BE2C (cell line): ENCODE data around the gene ITGB8.

Experiments used
- DNase-seq: peaks from one replicate; pipeline ENCODE4 v3.0.0-alpha.2; 2020
- H3K27me3 ChIP-seq: fragments of 250-450 bp; sonication (Bioruptor Pico); 2 replicates; pipeline ENCODE4 v1.5.1; 2020; ENCODE audit warnings: mild to moderate bottlenecking
- H3K36me3 ChIP-seq: fragments of 250-450 bp; sonication (Bioruptor Pico); 2 replicates; pipeline ENCODE4 v1.5.1; 2020; ENCODE audit warnings: mild to moderate bottlenecking
- H3K4me1 ChIP-seq: fragments of 250-450 bp; sonication (Bioruptor Pico); 2 replicates; pipeline ENCODE4 v1.5.1; 2020
- H3K4me3 ChIP-seq: 2 replicates; pipeline ENCODE4 v1.5.1; 2011; ENCODE audit warnings: low read depth, low read length
- H3K9me3 ChIP-seq: fragments of 250-450 bp; sonication (Bioruptor Pico); 2 replicates; pipeline ENCODE4 v1.5.1; 2020
- TF ChIP-seq, protein P1 (sequence below): IDR thresholded peaks from 2 replicates; pipeline ENCODE4 v1.5.1; 2012; ENCODE audit warnings: mild to moderate bottlenecking, low read depth, low read length

The ITGB8 gene

DNA sequence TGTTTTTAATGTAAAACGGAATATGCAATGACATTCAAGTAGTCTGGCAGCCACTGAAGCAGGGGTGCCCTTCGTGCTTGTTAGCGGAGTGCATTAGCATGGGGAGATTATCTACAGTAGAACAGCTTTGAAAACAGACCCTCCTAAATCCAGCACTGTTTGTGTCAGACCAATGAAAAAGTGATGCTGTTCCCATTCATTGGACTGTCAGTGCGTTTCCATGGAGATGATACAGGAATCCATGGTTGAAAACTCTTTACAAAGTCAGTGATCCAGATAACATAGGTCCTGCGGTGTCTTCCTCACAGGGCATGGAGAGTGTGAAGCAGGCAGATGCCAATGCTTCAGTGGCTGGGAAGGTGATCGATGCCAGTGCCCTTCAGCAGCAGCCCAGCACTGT, 73.6 kb downstream of the ITGB8 start:
- H3K27me3 ChIP-seq: no peaks in the 10 kb centered on the region
- H3K36me3 ChIP-seq: no peaks in the 10 kb centered on the region
- peaks cover 35% of the 10 kb centered on the region for H3K4me1 ChIP-seq
- peak; percentile 8 for DNase-seq
- no peak overlapping the region for H3K4me3 ChIP-seq
- TF ChIP-seq, protein P1, sequence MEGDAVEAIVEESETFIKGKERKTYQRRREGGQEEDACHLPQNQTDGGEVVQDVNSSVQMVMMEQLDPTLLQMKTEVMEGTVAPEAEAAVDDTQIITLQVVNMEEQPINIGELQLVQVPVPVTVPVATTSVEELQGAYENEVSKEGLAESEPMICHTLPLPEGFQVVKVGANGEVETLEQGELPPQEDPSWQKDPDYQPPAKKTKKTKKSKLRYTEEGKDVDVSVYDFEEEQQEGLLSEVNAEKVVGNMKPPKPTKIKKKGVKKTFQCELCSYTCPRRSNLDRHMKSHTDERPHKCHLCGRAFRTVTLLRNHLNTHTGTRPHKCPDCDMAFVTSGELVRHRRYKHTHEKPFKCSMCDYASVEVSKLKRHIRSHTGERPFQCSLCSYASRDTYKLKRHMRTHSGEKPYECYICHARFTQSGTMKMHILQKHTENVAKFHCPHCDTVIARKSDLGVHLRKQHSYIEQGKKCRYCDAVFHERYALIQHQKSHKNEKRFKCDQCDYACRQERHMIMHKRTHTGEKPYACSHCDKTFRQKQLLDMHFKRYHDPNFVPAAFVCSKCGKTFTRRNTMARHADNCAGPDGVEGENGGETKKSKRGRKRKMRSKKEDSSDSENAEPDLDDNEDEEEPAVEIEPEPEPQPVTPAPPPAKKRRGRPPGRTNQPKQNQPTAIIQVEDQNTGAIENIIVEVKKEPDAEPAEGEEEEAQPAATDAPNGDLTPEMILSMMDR: no peak
- H3K9me3 ChIP-seq: no peaks in the 10 kb centered on the region

DNA sequence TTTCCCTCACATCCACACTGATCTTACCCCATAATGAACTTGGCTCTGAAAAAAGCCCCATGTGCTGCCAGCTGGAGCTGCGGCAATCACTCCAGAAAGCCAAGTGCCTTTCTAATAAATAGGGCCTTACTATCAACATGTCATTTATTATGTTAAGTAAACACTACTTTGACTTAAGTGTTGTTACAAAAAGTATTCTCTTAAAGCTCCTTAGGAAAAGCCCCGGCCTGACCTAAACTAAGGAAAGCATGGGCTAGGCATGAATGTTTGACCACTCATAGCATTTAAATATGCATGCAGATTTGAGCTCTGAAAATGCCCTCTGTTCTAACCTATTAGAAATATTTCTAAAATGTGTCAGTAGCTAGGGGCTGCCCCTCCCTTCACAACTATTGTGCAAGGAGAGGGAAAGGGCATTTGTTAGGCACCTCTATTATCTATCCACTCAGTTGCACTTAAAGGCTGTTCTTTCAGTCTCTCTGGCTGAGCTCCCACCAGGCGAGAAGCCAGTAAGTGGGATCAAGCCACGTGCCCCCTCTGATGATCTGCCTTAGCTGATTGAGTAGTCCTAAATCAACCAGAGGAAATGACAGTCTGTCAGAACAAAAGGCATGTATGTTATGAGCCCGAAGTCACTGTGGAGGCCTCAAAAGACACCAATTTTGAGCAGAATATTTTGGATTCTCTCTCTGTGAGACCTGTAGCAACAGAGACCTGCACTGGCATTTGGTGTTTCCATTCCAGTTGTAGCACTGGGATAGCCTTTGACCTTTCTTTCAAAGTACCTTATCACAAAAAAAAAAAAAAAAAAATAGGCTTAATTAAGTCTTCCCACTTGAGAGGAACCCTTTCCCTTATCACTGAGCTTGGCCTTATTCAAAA, 77.1 kb downstream of the ITGB8 start:
- Histone ChIP-seq H3K9me3 (no peaks in the 10 kb centered on the region), H3K27me3 (no peaks in the 10 kb centered on the region), H3K36me3 (no peaks in the 10 kb centered on the region), H3K4me3 (no peak overlapping the region), H3K4me1 (peaks cover 34% of the 10 kb centered on the region)
- DNase-seq: peak; percentile 69
- TF ChIP-seq, protein P1: no peak

DNA sequence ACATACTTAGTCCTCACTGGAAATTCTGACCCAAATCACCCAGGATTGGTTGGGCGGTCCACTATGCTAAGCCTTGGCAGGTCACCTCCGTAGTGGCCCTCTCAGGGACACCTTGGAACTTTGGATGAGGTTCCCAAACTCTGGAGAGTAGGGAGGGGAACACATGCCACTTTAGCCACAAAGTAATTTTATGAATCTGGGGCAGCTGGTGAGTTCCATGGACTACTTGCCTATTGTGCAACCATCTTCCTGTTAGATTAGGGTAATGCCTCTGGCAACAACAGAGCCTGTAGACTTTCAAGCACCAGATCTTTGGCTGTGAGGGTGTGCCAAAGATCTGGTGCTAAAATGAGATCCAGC, 77.7 kb downstream of the ITGB8 start:
- Histone ChIP-seq H3K27me3 (no peaks in the 10 kb centered on the region), H3K4me1 (peaks cover 28% of the 10 kb centered on the region), H3K36me3 (no peaks in the 10 kb centered on the region), H3K9me3 (no peaks in the 10 kb centered on the region), H3K4me3 (no peak overlapping the region)
- TF ChIP-seq, protein P1: no peak
- DNase-seq: peak; percentile 53

DNA sequence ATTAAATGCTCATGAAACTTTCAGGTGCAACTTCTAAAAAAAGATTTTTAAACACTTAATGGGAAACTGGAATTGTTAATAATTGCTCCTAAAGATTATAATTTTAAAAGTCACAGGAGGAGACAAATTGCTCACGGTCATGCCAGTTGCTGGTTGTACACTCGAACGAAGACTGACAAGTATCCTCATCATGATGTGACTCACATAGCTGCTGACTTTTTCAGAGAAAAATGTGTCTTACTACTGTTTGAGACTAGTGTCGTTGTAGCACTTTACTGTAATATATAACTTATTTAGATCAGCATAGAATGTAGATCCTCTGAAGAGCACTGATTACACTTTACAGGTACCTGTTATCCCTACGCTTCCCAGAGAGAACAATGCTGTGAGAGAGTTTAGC, 79.3 kb downstream of the ITGB8 start:
- no peak overlapping the region for H3K4me3 ChIP-seq
- H3K27me3 ChIP-seq: no peaks in the 10 kb centered on the region
- DNase-seq: no peak
- TF ChIP-seq, protein P1: no peak
- H3K36me3 ChIP-seq: no peaks in the 10 kb centered on the region
- peaks cover 17% of the 10 kb centered on the region; the same call in 1 of the 2 replicates for H3K4me1 ChIP-seq
- no peaks in the 10 kb centered on the region for H3K9me3 ChIP-seq

DNA sequence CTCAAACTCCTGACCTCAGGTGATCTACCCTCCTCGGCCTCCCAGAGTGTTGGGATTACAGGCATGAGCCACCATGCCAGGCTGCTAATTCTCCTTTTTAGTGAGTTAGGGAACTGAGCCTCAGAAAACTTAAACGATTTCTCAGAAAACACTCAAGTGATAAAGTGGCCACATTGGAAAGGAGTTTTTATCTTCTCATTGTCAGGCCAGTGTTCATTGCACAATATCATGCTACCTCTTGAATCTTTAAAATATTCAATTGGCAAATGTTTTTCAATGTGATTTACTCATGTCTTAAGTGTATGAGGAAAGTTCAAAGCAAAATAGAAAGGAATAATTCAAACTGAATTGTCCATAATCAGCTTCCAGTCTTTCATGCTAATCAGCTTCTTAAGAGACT, 80.7 kb downstream of the ITGB8 start:
- TF ChIP-seq, protein P1: no peak
- Histone ChIP-seq H3K27me3 (no peaks in the 10 kb centered on the region), H3K36me3 (no peaks in the 10 kb centered on the region), H3K9me3 (no peaks in the 10 kb centered on the region; the same call in 1 of the 2 replicates), H3K4me1 (peaks cover 17% of the 10 kb centered on the region; the same call in 1 of the 2 replicates), H3K4me3 (no peak overlapping the region)
- no peak for DNase-seq

DNA sequence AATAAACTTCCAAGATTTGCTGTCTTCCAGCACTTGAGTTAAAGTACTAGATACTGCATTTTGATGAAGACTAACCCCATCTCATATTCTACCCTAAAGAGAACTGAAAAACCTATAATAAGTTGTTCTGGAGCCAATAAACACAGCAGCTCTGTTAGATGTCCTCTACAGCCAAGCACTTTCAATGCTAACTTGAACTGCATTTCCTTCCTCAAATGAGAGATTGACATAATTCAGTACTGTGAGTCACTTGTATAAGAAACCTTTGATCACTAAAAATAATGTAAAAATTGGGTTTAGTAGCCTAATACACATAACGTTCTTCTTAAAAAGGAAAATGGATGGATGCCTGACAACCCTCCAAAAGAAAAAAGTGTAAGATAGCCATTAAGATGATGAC, 81.3 kb downstream of the ITGB8 start:
- TF ChIP-seq, protein P1: no peak
- Histone ChIP-seq H3K4me3 (no peak overlapping the region), H3K4me1 (peaks cover 17% of the 10 kb centered on the region; the same call in 1 of the 2 replicates), H3K27me3 (no peaks in the 10 kb centered on the region), H3K9me3 (no peaks in the 10 kb centered on the region; the same call in 1 of the 2 replicates), H3K36me3 (no peaks in the 10 kb centered on the region)
- no peak for DNase-seq
